NCI-H82 treated with DMSO at 0.1 percent for 48 hours (cell line): ENCODE results near the gene ZBTB5.
"Not testable (repeated sequence)": the region's sequence is repeated elsewhere in the genome, so short reads cannot be mapped to it uniquely, and the experiment has no call there.

Source experiments
- DNase-seq: peaks from one replicate; lab custom pipeline; 2025; ENCODE audit not compliant: unreplicated experiment; lab: John Stamatoyannopoulos, UW

Gene ZBTB5

GRCh38 chr9:37452611-37453010 is 12.6 kb downstream of the ZBTB5 start:
- DNase-seq: no peak

- no peak for DNase-seq
These were observed 13.6 kb downstream of the ZBTB5 start for GRCh38 chr9:37451628-37452027.

GRCh38 chr9:37449862-37450632 is 15.2 kb downstream of the ZBTB5 start:
- DNase-seq: peak; percentile 86

- DNase-seq: no peak
These were observed 18.1 kb downstream of the ZBTB5 start for GRCh38 chr9:37447111-37447510.

GRCh38 chr9:37446401-37446800 is 18.8 kb downstream of the ZBTB5 start:
- DNase-seq: peak; percentile 71

DNA sequence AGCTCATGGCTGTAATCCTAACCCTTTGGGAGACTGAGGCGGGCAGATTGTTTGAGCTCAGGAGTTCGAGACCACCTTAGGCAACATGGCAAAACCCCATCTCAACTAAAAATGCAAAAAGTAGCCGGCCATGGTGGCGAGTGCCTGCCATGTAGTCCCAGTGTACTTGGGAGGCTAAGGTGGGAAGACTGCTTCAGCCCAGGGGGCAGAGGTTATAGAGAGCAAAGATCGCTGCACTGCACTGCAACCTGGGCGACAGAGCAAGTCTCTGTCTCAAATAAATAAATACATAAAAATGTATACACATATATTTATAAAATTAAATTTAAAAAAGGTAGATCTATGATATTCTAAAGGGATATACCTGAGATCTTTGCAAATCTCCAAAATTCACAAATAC is 19.4 kb downstream of the ZBTB5 start:
- DNase-seq: no peak

DNA sequence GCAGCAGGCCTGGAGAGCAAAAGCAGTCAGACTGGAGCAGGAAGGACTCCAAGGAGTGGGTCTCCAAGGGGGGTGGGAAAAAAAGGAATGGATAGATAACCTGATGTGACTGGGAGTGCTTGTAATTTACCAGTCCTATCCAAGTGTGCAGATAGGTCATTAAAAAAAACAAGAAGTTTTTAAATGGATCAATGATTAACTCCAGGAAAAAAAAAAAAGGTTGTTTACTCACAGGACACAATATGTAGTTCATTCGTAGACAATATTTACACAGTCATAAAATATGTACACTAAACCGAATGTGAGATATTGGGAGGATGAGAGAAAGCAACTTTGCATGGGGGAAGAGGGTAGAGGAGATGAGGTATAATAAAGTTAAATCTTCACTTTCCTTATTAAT is 20.4 kb downstream of the ZBTB5 start:
- DNase-seq: no peak

DNA sequence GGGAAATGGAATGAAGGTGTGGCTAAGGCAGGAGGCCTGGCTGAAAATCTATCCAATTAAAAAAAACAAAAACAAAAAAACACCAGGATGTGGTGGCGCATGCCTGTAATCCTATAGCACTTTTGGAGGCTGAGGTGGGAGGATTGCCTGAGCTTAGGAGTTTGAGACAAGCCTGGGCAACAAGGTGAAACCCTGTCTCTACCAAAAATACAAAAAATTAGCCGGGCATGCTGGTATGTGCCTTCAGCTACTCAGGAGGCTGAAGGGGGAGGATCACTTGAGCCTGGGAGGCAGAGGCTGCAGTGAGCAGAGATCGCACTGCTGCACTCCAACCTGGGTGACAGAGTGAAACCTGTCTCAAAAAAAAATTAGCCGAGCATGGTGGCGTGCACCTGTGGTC is 21.7 kb downstream of the ZBTB5 start:
- no peak for DNase-seq

- DNase-seq: no peak
These were observed 22.7 kb downstream of the ZBTB5 start for GRCh38 chr9:37442556-37442955.

- DNase-seq: no peak
These were observed 23.4 kb downstream of the ZBTB5 start for GRCh38 chr9:37441776-37442370.

DNA sequence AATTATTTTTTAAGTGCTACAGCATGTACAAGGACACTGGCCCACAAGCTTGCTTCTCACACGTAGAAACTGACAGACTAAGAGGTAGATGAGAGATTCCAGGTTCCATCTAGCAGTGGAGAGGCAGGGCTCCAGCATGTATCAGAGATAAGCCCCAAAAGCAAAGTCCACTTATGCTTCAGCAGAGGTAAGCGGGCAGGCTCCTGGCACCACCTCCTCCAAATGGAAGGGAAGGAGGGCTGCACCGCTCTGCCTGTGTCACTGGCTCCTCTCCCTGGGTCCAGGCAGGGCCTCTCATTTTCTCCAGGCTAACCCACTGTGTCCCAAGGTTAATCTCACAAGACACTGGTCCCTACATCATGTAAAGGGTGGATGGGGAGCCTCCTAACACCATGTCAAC is 26.9 kb downstream of the ZBTB5 start:
- DNase-seq: no peak

GRCh38 chr9:37437621-37438020 is 27.6 kb downstream of the ZBTB5 start:
- no peak for DNase-seq

GRCh38 chr9:37437010-37437409 is 28.2 kb downstream of the ZBTB5 start:
- no peak for DNase-seq

GRCh38 chr9:37436540-37436939 is 28.7 kb downstream of the ZBTB5 start:
- DNase-seq: no peak

DNA sequence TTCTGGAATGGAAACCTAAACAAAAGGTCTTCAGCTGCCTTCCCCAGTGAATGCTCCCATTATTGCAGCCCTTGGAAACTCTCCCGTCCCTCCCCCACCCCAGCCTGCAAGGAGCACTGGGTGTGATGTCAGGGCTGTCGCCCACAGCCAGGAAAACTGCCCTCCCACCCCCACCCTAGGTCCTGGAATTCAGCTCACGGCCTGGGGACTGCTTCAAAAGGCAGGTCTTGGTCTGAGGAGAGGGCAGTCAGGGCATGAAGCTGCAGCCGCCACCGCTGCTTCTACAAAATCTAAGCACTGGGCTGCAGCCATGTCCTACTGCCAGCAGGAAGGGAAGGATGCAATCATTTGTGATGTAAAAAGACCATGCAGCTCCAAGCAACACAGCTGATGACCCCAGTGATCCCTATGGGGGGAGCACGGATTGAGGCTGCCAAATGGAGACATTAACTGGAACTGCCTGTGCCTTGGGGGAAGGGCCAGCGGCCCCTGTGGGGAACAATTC is 31.3 kb downstream of the ZBTB5 start:
- DNase-seq: no peak

DNA sequence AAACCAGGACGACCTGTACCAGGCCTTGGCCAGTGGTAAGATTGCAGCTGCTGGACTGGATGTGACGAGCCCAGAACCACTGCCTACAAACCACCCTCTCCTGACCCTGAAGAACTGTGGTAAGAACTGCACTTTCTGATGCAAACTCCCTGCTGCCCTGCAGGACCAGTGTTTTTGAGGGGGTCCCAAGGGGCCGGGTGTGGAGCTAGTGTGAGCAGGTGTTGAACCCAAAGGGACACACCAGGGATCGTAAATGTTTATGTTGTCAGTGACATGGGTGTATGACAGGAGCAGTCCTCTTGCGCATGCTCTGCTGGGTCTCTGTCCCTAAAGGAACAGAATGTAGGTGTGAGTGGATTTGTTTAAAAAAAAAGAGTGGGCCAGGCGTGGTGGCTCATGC is 33.2 kb downstream of the ZBTB5 start:
- no peak for DNase-seq

GRCh38 chr9:37430841-37431597 is 34.2 kb downstream of the ZBTB5 start:
- DNase-seq: no peak

DNA sequence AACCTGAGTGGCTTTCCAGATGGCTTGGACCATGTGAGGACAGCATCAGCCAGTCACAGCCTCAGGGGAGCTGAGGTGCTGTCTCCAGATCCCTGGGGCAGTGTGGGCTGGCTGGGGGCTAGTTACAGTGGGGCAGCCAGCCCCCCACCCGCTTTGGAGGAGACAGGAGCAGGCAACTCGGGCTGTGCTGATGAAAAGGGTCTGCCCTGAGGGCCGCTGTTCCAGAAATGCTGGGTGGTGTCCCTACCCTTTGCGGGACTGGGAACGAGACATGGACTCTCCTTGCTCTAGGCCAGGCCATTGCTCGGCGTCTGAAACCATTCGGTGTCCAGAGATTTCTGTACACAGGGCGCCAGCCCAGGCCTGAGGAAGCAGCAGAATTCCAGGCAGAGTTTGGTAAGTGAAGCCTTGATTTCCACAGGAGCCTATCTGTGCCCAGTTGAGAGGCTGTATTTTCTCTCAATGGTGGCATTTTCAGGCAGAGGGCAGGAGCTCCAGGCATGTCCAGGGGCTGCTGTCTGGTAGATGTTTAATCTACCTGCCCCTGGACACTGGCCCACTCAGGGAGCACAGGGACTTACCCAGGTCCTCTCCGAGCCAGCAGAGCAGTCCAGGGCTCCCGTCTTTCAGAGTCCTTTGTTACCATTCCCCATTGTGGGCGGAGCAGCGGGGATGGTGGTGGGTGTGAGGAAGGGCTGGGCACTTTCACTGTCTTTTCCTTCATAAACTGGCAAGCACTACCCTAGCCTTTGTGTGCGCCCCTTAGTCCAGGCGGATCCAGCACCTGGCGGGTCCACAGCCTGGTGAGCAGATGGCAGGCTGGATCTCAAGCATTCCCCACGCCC is 35.6 kb downstream of the ZBTB5 start:
- DNase-seq: no peak

- DNase-seq: no peak
These were observed 36.9 kb downstream of the ZBTB5 start for GRCh38 chr9:37428345-37428744.

GRCh38 chr9:37426846-37427245 is 38.4 kb downstream of the ZBTB5 start:
- DNase-seq: no peak

DNA sequence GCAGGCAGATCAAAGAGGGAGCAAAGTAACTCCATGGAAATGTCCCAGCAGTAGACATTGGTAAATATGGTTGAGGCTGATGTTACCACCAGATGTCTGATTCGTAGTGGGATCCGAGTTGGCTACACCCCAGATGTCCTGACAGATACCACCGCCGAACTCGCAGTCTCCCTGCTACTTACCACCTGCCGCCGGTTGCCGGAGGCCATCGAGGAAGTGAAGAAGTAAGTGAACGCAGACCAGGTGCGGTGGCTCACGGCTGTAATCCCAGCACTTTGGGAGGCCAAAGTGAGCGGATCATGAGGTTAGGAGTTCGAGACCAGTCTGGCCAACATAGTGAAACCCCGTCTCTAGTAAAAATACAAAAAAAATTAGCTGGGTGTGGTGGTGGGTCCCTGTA is 38.8 kb downstream of the ZBTB5 start:
- not testable (repeated sequence) for DNase-seq
